ENCODE measurements around the gene LMX1B.

Gene LMX1B

GRCh38 chr9:126581893-126582292 lies 31.8 kb upstream of the LMX1B start:
- no peak overlapping the region for H3K9ac ChIP-seq (ENCODE audit: low read length)
- no peak overlapping the region for H3K4me3 ChIP-seq (ENCODE audit: insufficient read depth, low read length, poor library complexity, severe bottlenecking)

GRCh38 chr9:126582427-126582826 lies 31.3 kb upstream of the LMX1B start:
- no peaks in the 10 kb centered on the region for H3K36me3 ChIP-seq (ENCODE audit: low read length)
- no peaks in the 10 kb centered on the region for H3K9me3 ChIP-seq (ENCODE audit: insufficient read depth, low read length)
- H3K27ac ChIP-seq (ENCODE audit: low read depth, low read length), result no peak overlapping the region
- H3K9me2 ChIP-seq (replicated peaks; ENCODE audit: insufficient read depth, low read length), result no peaks in the 10 kb centered on the region
- H2AFZ ChIP-seq (ENCODE audit: low read depth, low read length, severe bottlenecking), result no peak overlapping the region
- H3K79me2 ChIP-seq (ENCODE audit: insufficient read depth, low read length), result no peaks in the 10 kb centered on the region
- H3K27me3 ChIP-seq (ENCODE audit: low read length), result no peaks in the 10 kb centered on the region
- H3K9ac ChIP-seq (ENCODE audit: low read length), result no peak overlapping the region
- H4K20me1 ChIP-seq (ENCODE audit: low read depth, low read length), result no peaks in the 10 kb centered on the region
- no peak overlapping the region for H3K4me2 ChIP-seq (ENCODE audit: low read depth, low read length, poor library complexity, severe bottlenecking)
- no peak overlapping the region for H3K4me3 ChIP-seq (ENCODE audit: insufficient read depth, low read length, poor library complexity, severe bottlenecking)
- no peaks in the 10 kb centered on the region for H3F3A ChIP-seq (ENCODE audit: insufficient read depth)
- TF ChIP-seq EZH2phosphoT487 (conservative IDR thresholded peaks at IDR 0.05; ENCODE audit: low read length) (no peak), CTCF (IDR thresholded peaks at IDR 0.05; ENCODE audit: insufficient read depth, low read length, poor library complexity, severe bottlenecking) (no peak)

More at GRCh38 chr9:126581893-126582292, 31.8 kb upstream of the LMX1B start:
- Histone ChIP-seq H3K79me2 (ENCODE audit: insufficient read depth, low read length) (no peaks in the 10 kb centered on the region), H3K27me3 (ENCODE audit: low read length) (no peaks in the 10 kb centered on the region), H3K27ac (ENCODE audit: low read depth, low read length) (no peak overlapping the region), H3K9me3 (ENCODE audit: insufficient read depth, low read length) (no peaks in the 10 kb centered on the region), H4K20me1 (ENCODE audit: low read depth, low read length) (no peaks in the 10 kb centered on the region), H3K36me3 (ENCODE audit: low read length) (no peaks in the 10 kb centered on the region), H2AFZ (ENCODE audit: low read depth, low read length, severe bottlenecking) (no peak overlapping the region), H3F3A (ENCODE audit: insufficient read depth) (no peaks in the 10 kb centered on the region), H3K9me2 (replicated peaks; ENCODE audit: insufficient read depth, low read length) (no peaks in the 10 kb centered on the region), H3K4me2 (ENCODE audit: low read depth, low read length, poor library complexity, severe bottlenecking) (no peak overlapping the region)
- TF ChIP-seq EZH2phosphoT487 (conservative IDR thresholded peaks at IDR 0.05; ENCODE audit: low read length) (no peak), CTCF (IDR thresholded peaks at IDR 0.05; ENCODE audit: insufficient read depth, low read length, poor library complexity, severe bottlenecking) (no peak)

- Histone ChIP-seq H3K27ac (ENCODE audit: low read depth, low read length) (no peak overlapping the region), H3K4me2 (ENCODE audit: low read depth, low read length, poor library complexity, severe bottlenecking) (no peak overlapping the region), H4K20me1 (ENCODE audit: low read depth, low read length) (no peaks in the 10 kb centered on the region), H3K4me3 (ENCODE audit: insufficient read depth, low read length, poor library complexity, severe bottlenecking) (no peak overlapping the region), H3K27me3 (ENCODE audit: low read length) (no peaks in the 10 kb centered on the region), H3K36me3 (ENCODE audit: low read length) (no peaks in the 10 kb centered on the region), H3K9ac (ENCODE audit: low read length) (no peak overlapping the region), H2AFZ (ENCODE audit: low read depth, low read length, severe bottlenecking) (no peak overlapping the region), H3F3A (ENCODE audit: insufficient read depth) (no peaks in the 10 kb centered on the region), H3K9me3 (ENCODE audit: insufficient read depth, low read length) (no peaks in the 10 kb centered on the region), H3K9me2 (replicated peaks; ENCODE audit: insufficient read depth, low read length) (no peaks in the 10 kb centered on the region), H3K79me2 (ENCODE audit: insufficient read depth, low read length) (no peaks in the 10 kb centered on the region)
- TF ChIP-seq CTCF (IDR thresholded peaks at IDR 0.05; ENCODE audit: insufficient read depth, low read length, poor library complexity, severe bottlenecking) (no peak), EZH2phosphoT487 (conservative IDR thresholded peaks at IDR 0.05; ENCODE audit: low read length) (no peak)
Measured at GRCh38 chr9:126583144-126583760, 30.5 kb upstream of the LMX1B start.

Data from SU-DHL-6 (cell line).